ENCODE results near the gene TCIRG1.

GRCh38 chr11:68049509-68050370, 10.9 kb downstream of the TCIRG1 start:
- TF ChIP-seq GATA3 (IDR thresholded peaks at IDR 0.05; ENCODE audit: low read depth, low read length) (no peak), GATA2 (IDR thresholded peaks at IDR 0.05; ENCODE audit: low read depth, low read length) (no peak)

Measured in SH-SY5Y (cell line).